IPS-NIHi7 (cell line): ENCODE data around the gene EP400.
"Not testable (repeated sequence)": the region's sequence is repeated elsewhere in the genome, so short reads cannot be mapped to it uniquely, and the experiment has no call there.

Experiments
- DNase-seq: peaks from one replicate; pipeline ENCODE4 v3.0.0; 2012; ENCODE audit warnings: mixed read lengths; ENCODE audit errors: extremely low spot score

Gene EP400

GRCh38 chr12:132046561-132046960, 96.8 kb downstream of the EP400 start:
- DNase-seq, result peak; percentile 28

- DNase-seq, result not testable (repeated sequence)
These were observed 97.9 kb downstream of the EP400 start for GRCh38 chr12:132047630-132048029.

- no peak for DNase-seq
These were observed 99.7 kb downstream of the EP400 start for GRCh38 chr12:132049442-132049841.

- no peak for DNase-seq
These were observed 100.1 kb downstream of the EP400 start for GRCh38 chr12:132049876-132050275.

GRCh38 chr12:132051718-132052117, 102.0 kb downstream of the EP400 start:
- not testable (repeated sequence) for DNase-seq

GRCh38 chr12:132052196-132052932, 102.6 kb downstream of the EP400 start:
- DNase-seq, result no peak

- no peak for DNase-seq
These were observed 103.9 kb downstream of the EP400 start for GRCh38 chr12:132053338-132054330.

- no peak for DNase-seq
These were observed 105.2 kb downstream of the EP400 start for GRCh38 chr12:132054983-132055382.

- no peak for DNase-seq
These were observed 105.9 kb downstream of the EP400 start for GRCh38 chr12:132055535-132056096.

GRCh38 chr12:132056320-132056719, 106.6 kb downstream of the EP400 start:
- DNase-seq, result no peak

GRCh38 chr12:132056951-132057350, 107.2 kb downstream of the EP400 start:
- DNase-seq, result no peak

GRCh38 chr12:132057691-132058090, 107.9 kb downstream of the EP400 start:
- DNase-seq, result no peak

GRCh38 chr12:132061197-132061596, 111.5 kb downstream of the EP400 start:
- DNase-seq, result no peak

GRCh38 chr12:132061641-132062430, 112.1 kb downstream of the EP400 start:
- no peak for DNase-seq

- no peak for DNase-seq
These were observed 112.7 kb downstream of the EP400 start for GRCh38 chr12:132062481-132062880.

GRCh38 chr12:132063491-132063890, 113.7 kb downstream of the EP400 start:
- DNase-seq, result no peak

- no peak for DNase-seq
These were observed 114.9 kb downstream of the EP400 start for GRCh38 chr12:132064631-132065030.

- no peak for DNase-seq
These were observed 115.5 kb downstream of the EP400 start for GRCh38 chr12:132065203-132065602.

GRCh38 chr12:132065609-132066344, 116.0 kb downstream of the EP400 start:
- DNase-seq, result no peak

GRCh38 chr12:132066345-132066685, 116.6 kb downstream of the EP400 start:
- DNase-seq, result no peak

- DNase-seq, result no peak
These were observed 117.0 kb downstream of the EP400 start for GRCh38 chr12:132066749-132067148.
